ENCODE results near the gene ABCC1.

Gene ABCC1

DNA sequence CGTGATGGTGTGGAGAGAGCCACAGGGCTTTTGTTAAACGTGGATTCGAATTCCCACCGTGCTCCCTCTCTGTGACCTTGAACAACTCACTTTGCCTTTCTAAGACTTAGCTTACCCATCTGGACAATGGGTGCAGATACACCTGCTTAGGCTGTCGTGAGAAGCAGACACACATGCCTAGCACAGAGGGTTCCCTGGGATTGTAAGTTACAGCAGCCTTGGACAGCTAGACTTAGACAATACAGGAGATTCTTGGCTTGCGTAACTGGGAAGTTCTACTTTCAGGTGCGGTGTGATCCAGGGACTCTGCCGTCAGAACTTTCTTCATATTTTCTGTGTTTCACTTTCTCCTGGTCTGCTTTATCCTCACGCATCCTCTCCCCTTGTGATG is 127.0 kb downstream of the ABCC1 start:
- no peak for DNase-seq (ENCODE audit: low spot score)
- TF ChIP-seq, protein P1, sequence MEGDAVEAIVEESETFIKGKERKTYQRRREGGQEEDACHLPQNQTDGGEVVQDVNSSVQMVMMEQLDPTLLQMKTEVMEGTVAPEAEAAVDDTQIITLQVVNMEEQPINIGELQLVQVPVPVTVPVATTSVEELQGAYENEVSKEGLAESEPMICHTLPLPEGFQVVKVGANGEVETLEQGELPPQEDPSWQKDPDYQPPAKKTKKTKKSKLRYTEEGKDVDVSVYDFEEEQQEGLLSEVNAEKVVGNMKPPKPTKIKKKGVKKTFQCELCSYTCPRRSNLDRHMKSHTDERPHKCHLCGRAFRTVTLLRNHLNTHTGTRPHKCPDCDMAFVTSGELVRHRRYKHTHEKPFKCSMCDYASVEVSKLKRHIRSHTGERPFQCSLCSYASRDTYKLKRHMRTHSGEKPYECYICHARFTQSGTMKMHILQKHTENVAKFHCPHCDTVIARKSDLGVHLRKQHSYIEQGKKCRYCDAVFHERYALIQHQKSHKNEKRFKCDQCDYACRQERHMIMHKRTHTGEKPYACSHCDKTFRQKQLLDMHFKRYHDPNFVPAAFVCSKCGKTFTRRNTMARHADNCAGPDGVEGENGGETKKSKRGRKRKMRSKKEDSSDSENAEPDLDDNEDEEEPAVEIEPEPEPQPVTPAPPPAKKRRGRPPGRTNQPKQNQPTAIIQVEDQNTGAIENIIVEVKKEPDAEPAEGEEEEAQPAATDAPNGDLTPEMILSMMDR (IDR thresholded peaks at IDR 0.05; ENCODE audit: extremely low read depth, missing control alignments) = no peak

DNA sequence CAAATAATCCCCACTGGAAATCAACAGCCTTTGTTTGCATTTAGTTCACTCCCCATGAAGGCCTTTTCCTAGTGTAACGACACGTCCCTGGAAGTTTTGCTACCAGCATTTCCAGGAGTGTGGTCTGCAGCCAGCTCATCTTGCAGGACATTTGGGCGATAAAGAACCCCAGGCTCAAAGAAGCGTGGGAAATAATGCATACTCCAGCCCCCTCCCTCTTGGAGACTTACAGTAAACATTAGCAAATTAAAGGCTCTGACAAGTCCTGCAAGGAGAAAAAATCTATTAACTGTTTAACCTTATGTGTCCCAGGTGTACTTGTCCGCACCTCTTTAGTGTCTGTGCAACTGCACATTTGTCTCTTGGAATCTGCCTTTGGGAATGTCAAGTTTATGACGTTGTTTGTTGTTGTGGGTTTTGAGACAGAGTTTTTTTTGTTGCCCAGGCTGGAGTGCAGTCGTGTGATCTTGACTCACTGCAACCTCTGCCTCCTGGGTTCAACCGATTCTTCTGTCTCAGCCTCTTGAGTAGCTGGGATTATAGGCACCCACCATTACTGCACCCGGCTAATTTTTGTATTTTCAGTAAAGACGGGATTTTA is 131.1 kb downstream of the ABCC1 start:
- TF ChIP-seq, protein P1 (IDR thresholded peaks at IDR 0.05; ENCODE audit: extremely low read depth, missing control alignments) = no peak
- no peak for DNase-seq (ENCODE audit: low spot score)

DNA sequence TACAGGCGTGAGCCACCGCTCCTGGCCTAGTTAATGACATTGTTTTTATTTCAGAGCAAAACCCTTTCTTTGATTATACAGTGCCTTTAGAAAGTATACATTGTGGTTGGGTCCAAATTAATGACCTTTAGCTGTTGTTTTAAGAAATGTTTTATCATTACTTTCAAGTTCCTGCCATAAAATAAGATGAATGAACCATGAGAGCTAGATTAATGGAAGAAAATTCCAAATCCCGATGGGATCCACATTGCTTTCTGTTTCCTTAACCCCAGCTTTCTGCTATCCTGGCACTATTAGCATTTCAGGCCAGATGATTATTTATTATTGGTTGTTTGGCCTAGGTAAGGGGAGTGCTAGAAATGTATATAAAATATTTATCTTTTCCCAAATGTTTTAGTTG is 131.7 kb downstream of the ABCC1 start:
- TF ChIP-seq, protein P1 (IDR thresholded peaks at IDR 0.05; ENCODE audit: extremely low read depth, missing control alignments) = no peak
- DNase-seq (ENCODE audit: low spot score) = no peak

DNA sequence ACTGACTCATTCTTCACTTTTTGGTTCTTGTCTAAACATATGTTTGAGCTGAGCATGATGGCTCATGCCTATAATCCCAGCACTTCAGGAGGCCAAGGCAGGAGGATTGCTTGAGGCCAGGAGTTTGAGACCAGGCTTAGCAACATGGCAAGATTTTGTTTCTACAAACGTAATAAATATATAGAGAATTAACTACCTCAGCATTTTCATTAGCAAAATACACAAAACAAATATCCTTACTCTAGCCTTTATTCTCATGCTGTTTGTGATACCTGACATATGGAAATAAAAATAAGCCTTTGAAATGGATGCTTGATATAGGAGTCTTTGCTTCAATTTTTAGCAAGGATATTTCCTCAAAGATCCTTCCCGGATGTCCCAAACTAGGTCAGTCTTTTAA is 132.8 kb downstream of the ABCC1 start:
- TF ChIP-seq, protein P1 (IDR thresholded peaks at IDR 0.05; ENCODE audit: extremely low read depth, missing control alignments) = no peak
- no peak for DNase-seq (ENCODE audit: low spot score)

DNA sequence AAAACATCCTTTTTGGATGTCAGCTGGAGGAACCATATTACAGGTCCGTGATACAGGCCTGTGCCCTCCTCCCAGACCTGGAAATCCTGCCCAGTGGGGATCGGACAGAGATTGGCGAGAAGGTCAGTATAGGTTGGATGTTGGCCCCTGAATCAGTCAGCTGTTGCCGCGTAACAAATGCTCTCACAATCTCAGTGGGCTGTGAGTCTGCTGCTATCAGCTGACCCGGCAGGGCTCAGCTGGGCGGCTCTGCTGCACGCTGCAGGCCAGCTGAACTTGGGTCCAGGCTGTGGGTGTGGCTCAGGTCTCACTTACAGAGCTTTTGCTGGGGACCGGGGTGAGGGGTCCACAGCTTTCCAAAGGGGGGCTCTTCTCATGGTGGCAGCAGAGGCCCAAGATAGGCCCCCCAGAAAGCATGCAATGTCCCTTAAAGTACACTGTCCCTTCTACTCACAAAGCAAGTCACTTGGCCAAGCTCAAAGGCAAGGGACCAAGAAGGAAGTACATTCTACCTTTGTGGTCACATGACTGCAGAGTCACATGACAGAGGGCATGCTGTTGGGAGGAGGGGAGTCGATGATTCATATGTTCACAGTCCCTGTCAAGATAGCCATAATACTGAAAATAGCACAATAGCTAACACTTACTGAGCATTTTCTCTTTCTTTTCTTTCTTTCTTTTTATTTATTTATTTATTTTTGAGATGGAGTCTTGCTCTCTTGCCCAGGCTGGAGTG is 134.2 kb downstream of the ABCC1 start:
- no peak for DNase-seq (ENCODE audit: low spot score)
- TF ChIP-seq, protein P1 (IDR thresholded peaks at IDR 0.05; ENCODE audit: extremely low read depth, missing control alignments) = no peak

DNA sequence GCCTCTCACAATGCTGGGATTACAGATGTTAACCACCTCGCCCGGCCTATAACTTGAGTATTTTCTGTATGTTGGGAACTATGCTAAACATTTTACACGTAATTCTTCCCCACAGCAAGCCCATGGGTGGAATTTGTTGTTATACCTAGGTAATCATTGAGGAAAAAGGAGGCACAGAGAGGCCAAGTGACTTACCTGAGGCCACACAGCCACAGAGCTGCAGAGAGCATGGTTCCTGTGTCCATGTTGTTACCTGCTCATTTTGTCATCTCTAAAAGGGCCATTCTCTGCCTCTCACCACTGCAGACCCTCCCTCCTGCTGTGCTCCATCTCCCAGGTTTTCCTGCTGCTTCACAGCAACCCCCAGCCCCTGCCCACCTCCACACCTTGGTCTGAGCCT is 135.5 kb downstream of the ABCC1 start:
- TF ChIP-seq, protein P1 (IDR thresholded peaks at IDR 0.05; ENCODE audit: extremely low read depth, missing control alignments) = no peak

DNA sequence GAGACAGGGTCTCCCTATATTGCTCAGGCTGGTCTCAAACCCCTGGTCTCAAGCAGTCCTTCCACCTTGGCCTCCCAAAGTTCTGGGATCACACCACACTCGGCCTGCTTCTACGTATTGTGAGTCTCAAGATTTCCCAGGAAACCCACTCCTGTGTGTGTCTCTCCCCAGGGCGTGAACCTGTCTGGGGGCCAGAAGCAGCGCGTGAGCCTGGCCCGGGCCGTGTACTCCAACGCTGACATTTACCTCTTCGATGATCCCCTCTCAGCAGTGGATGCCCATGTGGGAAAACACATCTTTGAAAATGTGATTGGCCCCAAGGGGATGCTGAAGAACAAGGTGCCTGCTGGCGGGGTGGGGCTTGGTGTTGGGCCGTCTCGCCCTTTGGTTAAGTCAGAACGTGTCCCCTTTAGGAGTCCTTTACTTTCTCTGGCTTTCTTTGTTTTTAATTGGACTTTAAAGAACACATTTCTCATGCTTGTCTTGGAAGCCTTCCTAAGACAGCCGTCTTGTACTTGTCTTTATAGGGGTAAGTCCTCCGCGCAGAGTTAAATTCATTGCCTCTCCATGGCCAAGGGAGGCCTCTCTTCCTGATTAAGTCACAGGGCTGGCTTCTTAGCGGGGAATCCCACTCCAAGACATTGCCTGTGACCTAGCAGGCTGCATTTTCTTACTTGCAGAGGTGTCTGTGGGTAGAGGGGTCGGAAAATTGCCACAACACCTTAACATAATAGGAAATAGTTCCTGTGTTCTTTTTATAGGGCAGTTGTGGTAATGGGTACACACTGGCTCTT is 137.4 kb downstream of the ABCC1 start:
- no peak for DNase-seq (ENCODE audit: low spot score)
- TF ChIP-seq, protein P1 (IDR thresholded peaks at IDR 0.05; ENCODE audit: extremely low read depth, missing control alignments) = no peak

More for the DNA sequence above, 135.5 kb downstream of the ABCC1 start:
- DNase-seq (ENCODE audit: low spot score) = no peak
